Keratinocyte (primary cell): ENCODE data around the gene CPED1. TPM values are rescaled to one million over a fixed set of nuclear protein-coding genes. Genes with fewer than 3 reads are reported as not detected.

Source experiments
- DNase-seq: peaks from one replicate; pipeline ENCODE4 v3.0.0-alpha.2; 2011; ENCODE audit warnings: low read depth, missing footprints, low spot score
- FAIRE-seq: peaks from 2 replicates; lab custom pipeline; 2011; peaks lifted over from hg19 to GRCh38; lab: Jason Lieb, UNC
- H2AFZ ChIP-seq: 2 replicates; pipeline ENCODE4 v1.6.0; 2012; ENCODE audit warnings: low read length, control low read depth, inconsistent platforms; ENCODE audit not compliant: control insufficient read depth
- H3K27ac ChIP-seq: 2 replicates; pipeline ENCODE4 v1.5.1; 2011; ENCODE audit warnings: low read length; ENCODE audit not compliant: control insufficient read depth, insufficient read depth
- H3K27me3 ChIP-seq: 3 replicates; pipeline ENCODE4 v1.6.0; 2011; ENCODE audit warnings: low read length; ENCODE audit not compliant: control insufficient read depth, insufficient read depth; ENCODE audit errors: extremely low read depth
- H3K36me3 ChIP-seq, 2 experiments: 2 replicates in 1 of 2; 3 replicates in 1 of 2; pipeline ENCODE4 v1.5.1; 2011; ENCODE audit warnings: low read length in 2 of 2, mild to moderate bottlenecking in 1 of 2; ENCODE audit not compliant: control insufficient read depth in 2 of 2, insufficient read depth in 2 of 2; ENCODE audit errors: extremely low read depth in 1 of 2
- H3K4me1 ChIP-seq: 3 replicates; pipeline ENCODE4 v1.5.1; 2011; ENCODE audit warnings: low read length; ENCODE audit not compliant: control insufficient read depth, insufficient read depth; ENCODE audit errors: extremely low read depth
- H3K4me2 ChIP-seq: 3 replicates; pipeline ENCODE4 v1.6.0; 2011; ENCODE audit warnings: low read depth, low read length; ENCODE audit not compliant: control insufficient read depth, insufficient read depth; ENCODE audit errors: extremely low read depth
- H3K4me3 ChIP-seq, 3 experiments: fragments of 200-600 bp in 1 of 3; sonication (generic) in 1 of 3; 2 replicates in 2 of 3; 3 replicates in 1 of 3; pipeline ENCODE4 v1.5.1; 2011 to 2016; ENCODE audit warnings: low read length in 3 of 3, mild to moderate bottlenecking in 3 of 3, control low read depth in 2 of 3, inconsistent platforms in 1 of 3, low read depth in 1 of 3, mixed read lengths in 1 of 3, mixed run types in 1 of 3, moderate library complexity in 1 of 3; ENCODE audit not compliant: control insufficient read depth in 2 of 3, insufficient read depth in 2 of 3; ENCODE audit errors: extremely low read depth in 1 of 3
- H3K79me2 ChIP-seq: 2 replicates; pipeline ENCODE4 v1.6.0; 2012; ENCODE audit warnings: low read length; ENCODE audit not compliant: control insufficient read depth, insufficient read depth
- H3K9ac ChIP-seq: 3 replicates; pipeline ENCODE4 v1.6.0; 2011; ENCODE audit warnings: low read length; ENCODE audit not compliant: control insufficient read depth, insufficient read depth; ENCODE audit errors: extremely low read depth
- H3K9me1 ChIP-seq: 3 replicates; pipeline ENCODE4 v1.6.0; 2011; ENCODE audit warnings: low read length; ENCODE audit not compliant: control insufficient read depth, insufficient read depth; ENCODE audit errors: extremely low read depth
- H3K9me3 ChIP-seq: 2 replicates; pipeline ENCODE4 v1.5.1; 2012; ENCODE audit warnings: low read depth, low read length; ENCODE audit not compliant: control insufficient read depth
- H4K20me1 ChIP-seq: 3 replicates; pipeline ENCODE4 v1.6.0; 2011; ENCODE audit warnings: low read length; ENCODE audit not compliant: control insufficient read depth, insufficient read depth; ENCODE audit errors: extremely low read depth
- CTCF ChIP-seq, 3 experiments: IDR thresholded peaks in 1 of 3; conservative IDR thresholded peaks in 1 of 3; optimal IDR thresholded peaks in 1 of 3; 2 replicates in 2 of 3; 3 replicates in 1 of 3; pipeline versions ENCODE3 to v1.5.1; 2011; ENCODE audit warnings: low read length in 3 of 3, mild to moderate bottlenecking in 3 of 3, moderate library complexity in 2 of 3, control low read depth in 1 of 3, inconsistent platforms in 1 of 3; ENCODE audit not compliant: insufficient read depth in 2 of 3; ENCODE audit errors: extremely low read depth in 1 of 3
- EZH2 ChIP-seq: IDR thresholded peaks from one replicate; pipeline ENCODE4 v1.6.1; 2012; ENCODE audit warnings: inconsistent platforms, mild to moderate bottlenecking, low read length, moderate library complexity
- dilution Hi-C: fragments of 300-500 bp; cut with MboI; formaldehyde crosslinking; loops from one replicate; pipeline ENCODE4 v1.7.0; 2020; ENCODE audit warnings: low sequenced_read_pairs; ENCODE audit not compliant: extremely low pct_ligation_motif_present
- polyA plus RNA-seq, 5 experiments: library from polyadenylated mRNA; depleted of rRNA in 3 of 5; stranded (reverse) in 3 of 5; stranded (forward) in 1 of 5; unstranded in 1 of 5; fragments of >200 nt; gene quantifications; 1 replicate in 1 of 5; 2 replicates in 3 of 5; 3 replicates in 1 of 5; pipeline versions ENCODE4 v1.2.1 to v1.2.3, GENCODE V29; 2011 to 2012; ENCODE audit warnings: missing spikeins in 2 of 5, low read depth in 1 of 5, low replicate concordance in 1 of 5

The CPED1 gene
- polyA plus RNA-seq, 1 donor (not counting 4 experiments of a cell fraction or from before 2014, with no cell fraction given), result 0.62 TPM

DNA sequence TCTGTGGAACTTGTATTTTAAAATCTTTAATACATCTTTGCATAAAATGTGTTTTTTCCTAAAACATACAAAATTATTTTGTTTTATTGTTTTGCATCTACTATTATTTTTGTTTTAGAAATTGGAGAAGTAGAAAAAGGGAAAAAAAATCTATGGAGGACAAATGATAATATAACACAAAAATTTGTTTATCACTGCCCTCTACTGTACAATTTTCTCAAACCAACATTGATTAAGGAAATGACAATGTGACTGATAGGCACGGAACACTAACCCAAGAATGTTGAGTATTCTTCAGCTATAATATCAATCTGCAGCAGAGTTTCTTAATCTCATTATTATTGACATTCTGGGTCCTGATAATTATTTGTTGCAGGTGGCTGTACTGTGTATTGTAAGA, 47.4 kb upstream of the CPED1 start:
- Histone ChIP-seq H3K9me1 (no peaks in the 10 kb centered on the region), H3K4me3 (no peak overlapping the region), H3K79me2 (no peaks in the 10 kb centered on the region), H3K9me3 (no peaks in the 10 kb centered on the region), H3K4me1 (no peaks in the 10 kb centered on the region), H3K36me3 (no peaks in the 10 kb centered on the region), H3K27ac (no peak overlapping the region), H4K20me1 (no peaks in the 10 kb centered on the region), H3K27me3 (no peaks in the 10 kb centered on the region), H3K9ac (no peak overlapping the region), H3K4me2 (no peak overlapping the region), H2AFZ (no peak overlapping the region)
- TF ChIP-seq CTCF (optimal IDR thresholded peaks at IDR 0.05 in 1 of 3, IDR thresholded peaks at IDR 0.05 in 1 of 3, conservative IDR thresholded peaks at IDR 0.05 in 1 of 3; ENCODE audit: extremely low read depth in 1 of 3, insufficient read depth in 2 of 3, low read length in 3 of 3), result no peak
- no peak for TF ChIP-seq EZH2
- dilution Hi-C loops, result no loop called here
- DNase-seq (no peak), FAIRE-seq (no peak)

DNA sequence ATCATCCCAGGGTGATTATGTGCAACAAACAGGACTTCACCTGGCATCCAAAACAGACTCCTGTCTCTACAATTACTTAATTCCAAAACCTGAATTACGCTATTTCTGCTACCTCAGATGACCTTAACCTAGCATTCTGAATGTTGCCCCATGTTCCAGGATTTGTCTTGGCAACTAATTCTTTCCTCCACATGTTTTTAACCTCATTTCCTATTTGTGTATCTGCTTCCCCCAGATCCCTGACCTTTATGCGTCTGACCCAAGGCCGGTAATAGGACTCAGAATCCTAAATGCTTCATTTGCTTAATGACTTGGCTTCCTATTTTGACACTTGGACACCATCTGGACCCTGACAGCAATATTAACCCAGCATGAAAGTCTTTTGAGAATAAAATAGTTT, 46.7 kb upstream of the CPED1 start:
- H3K27ac ChIP-seq, result no peak overlapping the region
- H3K36me3 ChIP-seq, result no peaks in the 10 kb centered on the region
- no peak overlapping the region for H3K4me2 ChIP-seq
- H3K4me3 ChIP-seq, result no peak overlapping the region
- no peaks in the 10 kb centered on the region for H4K20me1 ChIP-seq
- H3K9me3 ChIP-seq, result no peaks in the 10 kb centered on the region
- no peak for TF ChIP-seq CTCF (optimal IDR thresholded peaks at IDR 0.05 in 1 of 3, IDR thresholded peaks at IDR 0.05 in 1 of 3, conservative IDR thresholded peaks at IDR 0.05 in 1 of 3; ENCODE audit: extremely low read depth in 1 of 3, insufficient read depth in 2 of 3, low read length in 3 of 3)
- TF ChIP-seq EZH2, result no peak
- no peak overlapping the region for H2AFZ ChIP-seq
- no peak for FAIRE-seq
- no peak for DNase-seq
- no peak overlapping the region for H3K9ac ChIP-seq
- H3K27me3 ChIP-seq, result no peaks in the 10 kb centered on the region
- dilution Hi-C loops, result no loop called here
- no peaks in the 10 kb centered on the region for H3K79me2 ChIP-seq
- no peaks in the 10 kb centered on the region for H3K9me1 ChIP-seq
- no peaks in the 10 kb centered on the region for H3K4me1 ChIP-seq
